H9 (cell line): ENCODE measurements around the gene FERMT1. TPM values are rescaled to one million over a fixed set of nuclear protein-coding genes. Genes with fewer than 3 reads are reported as not detected.

ENCODE experiments used
- DNase-seq: peaks from one replicate; pipeline ENCODE4 v3.0.0-alpha.2; 2017
- H2AFZ ChIP-seq: one replicate; pipeline ENCODE4 v1.6.1; 2013; ENCODE audit warnings: mild to moderate bottlenecking, low read length, control low read depth, moderate library complexity
- H2AK5ac ChIP-seq: 2 replicates; pipeline ENCODE4 v1.6.1; 2013; ENCODE audit warnings: low read length, control low read depth, mixed read lengths; ENCODE audit not compliant: insufficient read length
- H2BK120ac ChIP-seq: one replicate; pipeline ENCODE4 v1.6.1; 2013; ENCODE audit warnings: low read depth, mild to moderate bottlenecking, low read length, control low read depth, inconsistent platforms; ENCODE audit not compliant: poor library complexity, severe bottlenecking
- H2BK12ac ChIP-seq: 2 replicates; pipeline ENCODE4 v1.6.1; 2013; ENCODE audit warnings: low read length, control low read depth, mixed read lengths, low read depth; ENCODE audit not compliant: insufficient read length
- H2BK15ac ChIP-seq: 2 replicates; pipeline ENCODE4 v1.6.1; 2013; ENCODE audit warnings: low read depth, low read length, control low read depth
- H2BK20ac ChIP-seq: one replicate; pipeline ENCODE4 v1.6.1; 2013; ENCODE audit warnings: low read depth, mild to moderate bottlenecking, low read length, control low read depth, inconsistent platforms; ENCODE audit not compliant: poor library complexity, severe bottlenecking
- H2BK5ac ChIP-seq: 2 replicates; pipeline ENCODE4 v1.6.1; 2013; ENCODE audit warnings: low read length, control low read depth, mixed read lengths; ENCODE audit not compliant: insufficient read length
- H3K14ac ChIP-seq: 2 replicates; pipeline ENCODE4 v1.6.1; 2013; ENCODE audit warnings: low read length, control low read depth; ENCODE audit not compliant: insufficient read depth
- H3K18ac ChIP-seq: 2 replicates; pipeline ENCODE4 v1.6.1; 2013; ENCODE audit warnings: low read depth, mild to moderate bottlenecking, mixed read lengths, low read length, control low read depth; ENCODE audit not compliant: insufficient read length
- H3K23ac ChIP-seq: 2 replicates; pipeline ENCODE4 v1.6.1; 2013; ENCODE audit warnings: low read length, control low read depth, mixed read lengths, low read depth; ENCODE audit not compliant: insufficient read length
- H3K23me2 ChIP-seq: 2 replicates; pipeline ENCODE4 v1.6.1; 2013; ENCODE audit warnings: low read depth, mild to moderate bottlenecking, mixed read lengths, low read length, control low read depth; ENCODE audit not compliant: insufficient read length, poor library complexity, severe bottlenecking
- H3K27ac ChIP-seq: 2 replicates; pipeline ENCODE4 v1.5.1; 2013; ENCODE audit warnings: low read length, control low read depth, mixed read lengths, low read depth; ENCODE audit not compliant: insufficient read length
- H3K27me3 ChIP-seq: 2 replicates; pipeline ENCODE4 v1.6.1; 2013; ENCODE audit warnings: low read length, control low read depth, inconsistent platforms; ENCODE audit not compliant: insufficient read depth
- H3K4ac ChIP-seq: 2 replicates; pipeline ENCODE4 v1.6.1; 2013; ENCODE audit warnings: low read depth, mild to moderate bottlenecking, control low read depth, inconsistent platforms, low read length, moderate library complexity
- H3K4me1 ChIP-seq: 2 replicates; pipeline ENCODE4 v1.6.1; 2013; ENCODE audit warnings: low read length, control low read depth, inconsistent platforms; ENCODE audit not compliant: insufficient read depth
- H3K4me2 ChIP-seq: 2 replicates; pipeline ENCODE4 v1.6.1; 2013; ENCODE audit warnings: low read length, control low read depth, mixed read lengths; ENCODE audit not compliant: insufficient read length, insufficient read depth
- H3K56ac ChIP-seq: 2 replicates; pipeline ENCODE4 v1.6.1; 2013; ENCODE audit warnings: low read depth, mild to moderate bottlenecking, mixed read lengths, low read length, control low read depth; ENCODE audit not compliant: insufficient read length
- H3K79me1 ChIP-seq: 2 replicates; pipeline ENCODE4 v1.6.1; 2013; ENCODE audit warnings: low read depth, mild to moderate bottlenecking, moderate library complexity, low read length, control low read depth, inconsistent platforms; ENCODE audit not compliant: insufficient read depth, poor library complexity, severe bottlenecking
- H3K79me2 ChIP-seq: 2 replicates; pipeline ENCODE4 v1.6.1; 2013; ENCODE audit warnings: low read length, control low read depth, inconsistent platforms; ENCODE audit not compliant: insufficient read depth
- H3K9ac ChIP-seq: 2 replicates; pipeline ENCODE4 v1.6.1; 2013; ENCODE audit warnings: low read length, control low read depth, mixed read lengths; ENCODE audit not compliant: insufficient read length; ENCODE audit errors: extremely low read depth
- H3K9me3 ChIP-seq: one replicate; pipeline ENCODE4 v1.6.1; 2013; ENCODE audit warnings: low read depth, low read length, inconsistent platforms; ENCODE audit not compliant: control insufficient read depth
- H3T11ph ChIP-seq: one replicate; pipeline ENCODE4 v1.6.1; 2013; ENCODE audit warnings: mild to moderate bottlenecking, low read length, control low read depth, inconsistent platforms
- H4K20me1 ChIP-seq: one replicate; pipeline ENCODE4 v1.6.1; 2013; ENCODE audit not compliant: control insufficient read depth, insufficient read length, insufficient read depth
- H4K5ac ChIP-seq: 2 replicates; pipeline ENCODE4 v1.6.1; 2013; ENCODE audit warnings: low read depth, mild to moderate bottlenecking, mixed read lengths, low read length, control low read depth; ENCODE audit not compliant: insufficient read length
- H4K8ac ChIP-seq: replicated peaks from 2 replicates; pipeline ENCODE4 v1.6.1; 2013; ENCODE audit warnings: low read length, control low read depth, mixed read lengths, low read depth; ENCODE audit not compliant: insufficient read length
- H4K91ac ChIP-seq: 2 replicates; pipeline ENCODE4 v1.6.1; 2013; ENCODE audit warnings: low read depth, mild to moderate bottlenecking, moderate library complexity, mixed read lengths, low read length, control low read depth; ENCODE audit not compliant: insufficient read length
- H3K27ac Mint-ChIP-seq, 3 experiments: 2 replicates in 2 of 3; 3 replicates in 1 of 3; pipeline ENCODE4 v1.8.0; 2020 to 2021; ENCODE audit warnings: mixed read lengths in 3 of 3, mild to moderate bottlenecking in 1 of 3, moderate library complexity in 1 of 3
- H3K27me3 Mint-ChIP-seq: 2 replicates; pipeline ENCODE4 v1.8.0; 2021; ENCODE audit warnings: low read depth, mild to moderate bottlenecking, moderate library complexity, mixed read lengths
- H3K36me3 Mint-ChIP-seq, 3 experiments: 2 replicates in 2 of 3; 3 replicates in 1 of 3; pipeline ENCODE4 v1.8.0; 2020 to 2021; ENCODE audit warnings: low read depth in 3 of 3, mixed read lengths in 3 of 3; ENCODE audit not compliant: insufficient read depth in 1 of 3
- H3K4me1 Mint-ChIP-seq, 2 experiments: 2 replicates each; pipeline ENCODE4 v1.8.0; 2020; ENCODE audit warnings: mixed read lengths in 2 of 2
- H3K4me3 Mint-ChIP-seq, 2 experiments: 2 replicates in 1 of 2; 3 replicates in 1 of 2; pipeline ENCODE4 v1.8.0; 2020 to 2021; ENCODE audit warnings: mild to moderate bottlenecking in 2 of 2, mixed read lengths in 2 of 2, moderate library complexity in 1 of 2
- H3K9me3 Mint-ChIP-seq, 2 experiments: 2 replicates in 1 of 2; 3 replicates in 1 of 2; pipeline ENCODE4 v1.8.0; 2020; ENCODE audit warnings: mild to moderate bottlenecking in 2 of 2, mixed read lengths in 2 of 2, moderate library complexity in 1 of 2
- CTCF ChIP-seq: fragments of 200-600 bp; sonication (generic); conservative IDR thresholded peaks from 3 replicates; pipeline ENCODE4 v1.8.0; 2021; ENCODE audit warnings: antibody characterized with exemption, mild to moderate bottlenecking
- WGBS: extraction: QIAGEN DNeasy Blood & Tissue Kit; methylation state at CpG from one replicate; pipeline ENCODE4 v1.1.7; 2013; ENCODE audit warnings: missing lambda C conversion rate, low lambda C conversion rate, mixed read lengths; ENCODE audit not compliant: insufficient read length; ENCODE audit errors: extremely low coverage; 5-methylcytosine and 5-hydroxymethylcytosine counted together
- total RNA-seq: library from RNA; stranded (reverse); gene quantifications from 2 replicates; pipeline ENCODE4 v1.2.1, GENCODE V29; 2021

Gene FERMT1
- total RNA-seq, 1 experiment from 2014 or later = 9.6 TPM

GRCh38 chr20:6103301-6103700 is 19.5 kb downstream of the FERMT1 start:
- no peak overlapping the region for H3K9ac ChIP-seq
- H3K36me3 Mint-ChIP-seq = peaks cover 5 to 15% (median 10%) of the 10 kb centered on the region in 3 experiments; a peak in 5 of 7 replicates
- no peaks in the 10 kb centered on the region for H3K79me2 ChIP-seq
- H3K4me1 Mint-ChIP-seq = peaks cover 8 to 13% of the 10 kb centered on the region in 2 experiments
- no peak overlapping the region for H2BK20ac ChIP-seq
- H3K18ac ChIP-seq = no peak overlapping the region
- DNase-seq = no peak
- H3K23me2 ChIP-seq = no peaks in the 10 kb centered on the region
- no peaks in the 10 kb centered on the region for H3K27me3 Mint-ChIP-seq
- H4K5ac ChIP-seq = no peak overlapping the region
- no peak overlapping the region for H4K8ac ChIP-seq
- no peak overlapping the region for H2BK12ac ChIP-seq
- no peak overlapping the region for H3K56ac ChIP-seq
- no peak overlapping the region for H3K4me2 ChIP-seq
- H3K27ac Mint-ChIP-seq = no peak overlapping the region
- H2BK15ac ChIP-seq = no peak overlapping the region
- no peak overlapping the region for H2AFZ ChIP-seq
- no peak overlapping the region for H2AK5ac ChIP-seq
- no peak overlapping the region for H3K14ac ChIP-seq
- no peak overlapping the region for H2BK5ac ChIP-seq
- no peak overlapping the region for H3K23ac ChIP-seq
- H4K91ac ChIP-seq = no peak overlapping the region
- no peak for TF ChIP-seq CTCF
- H3K79me1 ChIP-seq = no peaks in the 10 kb centered on the region
- H2BK120ac ChIP-seq = no peak overlapping the region
- peaks cover 3% of the 10 kb centered on the region; the same call in 1 of the 2 replicates for H3K4me1 ChIP-seq
- no peaks in the 10 kb centered on the region for H3K9me3 Mint-ChIP-seq
- H3K4me3 Mint-ChIP-seq = no peak overlapping the region
- H3K27ac ChIP-seq = no peak overlapping the region
- H3K27me3 ChIP-seq = no peaks in the 10 kb centered on the region
- no peaks in the 10 kb centered on the region for H3K9me3 ChIP-seq
- no CpG with 5 or more reads among the region's 1 CpG for WGBS
- no peak overlapping the region for H3T11ph ChIP-seq
- H3K4ac ChIP-seq = no peak overlapping the region
- no peaks in the 10 kb centered on the region for H4K20me1 ChIP-seq
